Colonic mucosa (tissue), 4 donors: ENCODE data around the gene CHURC1. TPM values are rescaled to one million over a fixed set of nuclear protein-coding genes. Genes with fewer than 3 reads are reported as not detected.

Experiments
- DNase-seq: peaks from one replicate; pipeline ENCODE4 v3.0.0-alpha.2; 2020
- H3K27ac ChIP-seq: fragments of 200-600 bp; one replicate; pipeline ENCODE4 v1.8.0; 2021
- H3K27me3 ChIP-seq: fragments of 200-600 bp; one replicate; pipeline ENCODE4 v1.8.0; 2021
- H3K36me3 ChIP-seq: fragments of 200-600 bp; one replicate; pipeline ENCODE4 v1.8.0; 2021
- H3K4me1 ChIP-seq: fragments of 200-600 bp; one replicate; pipeline ENCODE4 v1.8.0; 2021; ENCODE audit warnings: mild to moderate bottlenecking
- H3K4me3 ChIP-seq: fragments of 200-600 bp; one replicate; pipeline ENCODE4 v1.8.0; 2021
- H3K9ac ChIP-seq, 2 donors: one replicate each; pipeline ENCODE4 v1.7.0; 2013; ENCODE audit warnings: control low read depth in 2 of 2, low read depth in 2 of 2, low read length in 2 of 2
- H3K9me3 ChIP-seq: fragments of 200-600 bp; one replicate; pipeline ENCODE4 v1.8.0; 2021
- intact Hi-C: fragments of 100-400 bp; cut with DNase I; formaldehyde crosslinking; loops from one replicate; pipeline ENCODE4 v1.14.1; 2022
- total RNA-seq, 2 donors: library from RNA; stranded (reverse); fragmentation: NEBNext Ultra II Directional in 1 of 2; extraction: Animal tissue kit (Norgen Biotek cat#: 25700) in 1 of 2; gene quantifications; one replicate each; pipeline ENCODE4 v1.2.1, GENCODE V29; 2021
- TF ChIP-seq, protein P1 (sequence below): fragments of 200-600 bp; IDR thresholded peaks from one replicate; pipeline ENCODE4 v1.8.0; 2022; ENCODE audit warnings: antibody characterized with exemption, mild to moderate bottlenecking
- donor health status: healthy.
- donor health status: DM: no; HTN: no; CAD: no.
- donor health status: DM: no; HTN: no; CAD: no.

The CHURC1 gene
- total RNA-seq, 2 donors from 2014 or later, result 46.5 to 57.7 TPM

DNA sequence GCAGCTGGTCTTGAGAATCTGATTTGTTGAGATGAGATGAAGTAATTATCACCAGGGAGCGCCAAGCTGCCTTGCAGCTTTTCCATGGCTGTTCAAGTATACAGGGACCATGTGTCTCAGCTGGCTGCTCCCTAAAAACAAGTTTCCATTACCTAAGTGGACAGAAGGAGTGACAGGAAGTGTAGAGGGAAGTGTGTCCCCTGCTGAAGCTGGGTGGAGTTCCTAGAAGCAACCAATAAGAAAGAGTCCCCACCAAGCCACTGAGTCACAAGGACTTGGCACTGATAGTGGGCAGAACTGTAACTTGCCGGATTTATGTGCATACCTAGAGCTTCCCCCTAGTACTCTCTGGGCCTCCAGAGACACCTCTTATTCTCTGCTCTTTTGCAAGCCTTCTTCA lies 29.8 kb downstream of the CHURC1 start:
- peak overlapping the region; percentile 80 for H3K27ac ChIP-seq
- no peak overlapping the region for H3K9ac ChIP-seq
- H3K4me1 ChIP-seq, result peaks cover 8% of the 10 kb centered on the region
- intact Hi-C loops, result no loop called here
- no peaks in the 10 kb centered on the region for H3K9me3 ChIP-seq
- no peaks in the 10 kb centered on the region for H3K27me3 ChIP-seq
- no peaks in the 10 kb centered on the region for H3K36me3 ChIP-seq
- peak; percentile 26 for DNase-seq
- TF ChIP-seq, protein P1, sequence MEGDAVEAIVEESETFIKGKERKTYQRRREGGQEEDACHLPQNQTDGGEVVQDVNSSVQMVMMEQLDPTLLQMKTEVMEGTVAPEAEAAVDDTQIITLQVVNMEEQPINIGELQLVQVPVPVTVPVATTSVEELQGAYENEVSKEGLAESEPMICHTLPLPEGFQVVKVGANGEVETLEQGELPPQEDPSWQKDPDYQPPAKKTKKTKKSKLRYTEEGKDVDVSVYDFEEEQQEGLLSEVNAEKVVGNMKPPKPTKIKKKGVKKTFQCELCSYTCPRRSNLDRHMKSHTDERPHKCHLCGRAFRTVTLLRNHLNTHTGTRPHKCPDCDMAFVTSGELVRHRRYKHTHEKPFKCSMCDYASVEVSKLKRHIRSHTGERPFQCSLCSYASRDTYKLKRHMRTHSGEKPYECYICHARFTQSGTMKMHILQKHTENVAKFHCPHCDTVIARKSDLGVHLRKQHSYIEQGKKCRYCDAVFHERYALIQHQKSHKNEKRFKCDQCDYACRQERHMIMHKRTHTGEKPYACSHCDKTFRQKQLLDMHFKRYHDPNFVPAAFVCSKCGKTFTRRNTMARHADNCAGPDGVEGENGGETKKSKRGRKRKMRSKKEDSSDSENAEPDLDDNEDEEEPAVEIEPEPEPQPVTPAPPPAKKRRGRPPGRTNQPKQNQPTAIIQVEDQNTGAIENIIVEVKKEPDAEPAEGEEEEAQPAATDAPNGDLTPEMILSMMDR, result no peak
- H3K4me3 ChIP-seq, result no peak overlapping the region

DNA sequence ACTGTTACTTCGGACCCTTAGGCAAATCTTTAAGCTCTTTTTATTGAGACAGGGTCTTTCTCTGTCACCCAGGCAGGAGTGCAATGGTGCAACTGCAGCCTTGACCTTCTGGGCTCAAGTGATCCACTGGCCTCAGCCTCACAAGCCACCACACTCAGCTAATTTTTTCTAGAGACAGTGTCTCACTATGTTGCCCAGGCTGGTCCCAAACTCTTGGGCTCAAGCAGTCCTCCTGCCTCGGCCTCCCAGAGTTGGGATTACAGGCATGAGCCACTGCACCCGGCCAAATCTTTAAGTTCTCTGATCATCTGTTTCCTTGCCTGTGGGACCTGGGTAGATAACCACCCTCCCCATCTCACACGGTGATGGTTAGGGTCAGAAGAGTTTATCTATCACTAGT lies 30.6 kb downstream of the CHURC1 start:
- intact Hi-C loops, result no loop called here
- Histone ChIP-seq H3K27me3 (no peaks in the 10 kb centered on the region), H3K9me3 (no peaks in the 10 kb centered on the region), H3K9ac (no peak overlapping the region), H3K4me3 (no peak overlapping the region), H3K4me1 (peaks cover 8% of the 10 kb centered on the region), H3K27ac (no peak overlapping the region), H3K36me3 (no peaks in the 10 kb centered on the region)
- DNase-seq, result peak; percentile 12
- TF ChIP-seq, protein P1, result no peak

GRCh38 chr14:64945431-64946178 lies 31.4 kb downstream of the CHURC1 start:
- DNase-seq, result no peak
- intact Hi-C loops, result no loop called here

GRCh38 chr14:64946310-64947045 lies 32.2 kb downstream of the CHURC1 start:
- intact Hi-C loops, result no loop called here
- no peak for DNase-seq

More at GRCh38 chr14:64945431-64946178, 31.4 kb downstream of the CHURC1 start:
- H3K4me1 ChIP-seq, result peaks cover 8% of the 10 kb centered on the region
- H3K36me3 ChIP-seq, result no peaks in the 10 kb centered on the region
- H3K27me3 ChIP-seq, result no peaks in the 10 kb centered on the region
- no peak overlapping the region for H3K9ac ChIP-seq
- no peak overlapping the region for H3K27ac ChIP-seq
- H3K4me3 ChIP-seq, result no peak overlapping the region
- TF ChIP-seq, protein P1, result no peak
- H3K9me3 ChIP-seq, result no peaks in the 10 kb centered on the region

More at GRCh38 chr14:64946310-64947045, 32.2 kb downstream of the CHURC1 start:
- H3K9me3 ChIP-seq, result no peaks in the 10 kb centered on the region
- H3K4me3 ChIP-seq, result no peak overlapping the region
- no peaks in the 10 kb centered on the region for H3K36me3 ChIP-seq
- H3K4me1 ChIP-seq, result peaks cover 8% of the 10 kb centered on the region
- no peak overlapping the region for H3K27ac ChIP-seq
- TF ChIP-seq, protein P1, result no peak
- H3K9ac ChIP-seq, result no peak overlapping the region
- H3K27me3 ChIP-seq, result no peaks in the 10 kb centered on the region
